Aorta (tissue), 5 donors: ENCODE measurements around the gene MXRA7. TPM values are rescaled to one million over a fixed set of nuclear protein-coding genes. Genes with fewer than 3 reads are reported as not detected.
"Not testable (repeated sequence)": the region's sequence is repeated elsewhere in the genome, so short reads cannot be mapped to it uniquely, and the experiment has no call there.

ENCODE experiments used
- ATAC-seq: fragments of 200-7000 bp; cut with Tn5 transposase; one replicate; pipeline ENCODE4 v1.9.1; 2022; ENCODE audit warnings: moderate library complexity; ENCODE audit not compliant: low FRiP score
- DNase-seq, 2 donors: peaks; one replicate each; pipeline ENCODE4 v3.0.0-alpha.2; 2020
- H3K27ac ChIP-seq, 2 donors: one replicate each; pipeline ENCODE4 v1.5.1; 2013; ENCODE audit warnings: low read length in 2 of 2, mild to moderate bottlenecking in 2 of 2, moderate library complexity in 2 of 2, control low read depth in 1 of 2, inconsistent platforms in 1 of 2, low read depth in 1 of 2
- H3K27me3 ChIP-seq, 2 donors: one replicate each; pipeline ENCODE4 v1.6.1; 2013; ENCODE audit warnings: control low read depth in 1 of 2, low read length in 1 of 2, mild to moderate bottlenecking in 1 of 2, moderate library complexity in 1 of 2; ENCODE audit not compliant: insufficient read depth in 2 of 2, control insufficient read depth in 1 of 2
- H3K36me3 ChIP-seq, 2 donors: one replicate each; pipeline ENCODE4 v1.6.1; 2013; ENCODE audit warnings: control low read depth in 1 of 2, low read length in 1 of 2, mild to moderate bottlenecking in 1 of 2; ENCODE audit not compliant: insufficient read depth in 2 of 2, control insufficient read depth in 1 of 2
- H3K4me1 ChIP-seq, 2 donors: one replicate each; pipeline ENCODE4 v1.6.1; 2013; ENCODE audit warnings: low read length in 2 of 2, control low read depth in 1 of 2, mild to moderate bottlenecking in 1 of 2, moderate library complexity in 1 of 2; ENCODE audit not compliant: insufficient read depth in 2 of 2, control insufficient read depth in 1 of 2
- H3K4me3 ChIP-seq, 2 donors: one replicate each; pipeline ENCODE4 v1.5.1; 2013; ENCODE audit warnings: low read length in 2 of 2, control low read depth in 1 of 2, mild to moderate bottlenecking in 1 of 2
- H3K9me3 ChIP-seq: one replicate; pipeline ENCODE4 v1.6.1; 2013; ENCODE audit warnings: mild to moderate bottlenecking, low read length; ENCODE audit not compliant: control insufficient read depth
- WGBS, 2 donors: extraction: QIAGEN DNeasy Blood & Tissue Kit; methylation state at CpG; one replicate each; pipeline ENCODE4 v1.1.7; 2013; 5-methylcytosine and 5-hydroxymethylcytosine counted together
- intact Hi-C, 2 donors: fragments of 100-400 bp; cut with DNase I; formaldehyde crosslinking; loops; one replicate each; pipeline versions ENCODE4 v1.14.2 to v1.15.0; 2022
- polyA plus RNA-seq, 2 donors: library from polyadenylated mRNA; stranded (reverse); fragments of 200-250 nt; gene quantifications; one replicate each; pipeline ENCODE4 v1.2.3, GENCODE V29; 2013
- total RNA-seq, 2 donors: library from RNA; stranded (reverse); fragmentation: NEBNext Ultra II Directional; extraction: Animal tissue kit (Norgen Biotek cat#: 25700); gene quantifications; one replicate each; pipeline ENCODE4 v1.2.1, GENCODE V29; 2021
- donor health status: healthy with polysubstance abuse.
- donor health status: Bipolar disorder and iron deficiency.
- donor health status: DM: no; HTN: no; CAD: no.
- donor health status: DM: no; HTN: no; CAD: no.
- donor health status: DM: yes; HTN: yes; CAD: no.

Gene MXRA7
- total and polyA plus RNA-seq, 4 donors, result 256 to 465 (median 310) TPM

DNA sequence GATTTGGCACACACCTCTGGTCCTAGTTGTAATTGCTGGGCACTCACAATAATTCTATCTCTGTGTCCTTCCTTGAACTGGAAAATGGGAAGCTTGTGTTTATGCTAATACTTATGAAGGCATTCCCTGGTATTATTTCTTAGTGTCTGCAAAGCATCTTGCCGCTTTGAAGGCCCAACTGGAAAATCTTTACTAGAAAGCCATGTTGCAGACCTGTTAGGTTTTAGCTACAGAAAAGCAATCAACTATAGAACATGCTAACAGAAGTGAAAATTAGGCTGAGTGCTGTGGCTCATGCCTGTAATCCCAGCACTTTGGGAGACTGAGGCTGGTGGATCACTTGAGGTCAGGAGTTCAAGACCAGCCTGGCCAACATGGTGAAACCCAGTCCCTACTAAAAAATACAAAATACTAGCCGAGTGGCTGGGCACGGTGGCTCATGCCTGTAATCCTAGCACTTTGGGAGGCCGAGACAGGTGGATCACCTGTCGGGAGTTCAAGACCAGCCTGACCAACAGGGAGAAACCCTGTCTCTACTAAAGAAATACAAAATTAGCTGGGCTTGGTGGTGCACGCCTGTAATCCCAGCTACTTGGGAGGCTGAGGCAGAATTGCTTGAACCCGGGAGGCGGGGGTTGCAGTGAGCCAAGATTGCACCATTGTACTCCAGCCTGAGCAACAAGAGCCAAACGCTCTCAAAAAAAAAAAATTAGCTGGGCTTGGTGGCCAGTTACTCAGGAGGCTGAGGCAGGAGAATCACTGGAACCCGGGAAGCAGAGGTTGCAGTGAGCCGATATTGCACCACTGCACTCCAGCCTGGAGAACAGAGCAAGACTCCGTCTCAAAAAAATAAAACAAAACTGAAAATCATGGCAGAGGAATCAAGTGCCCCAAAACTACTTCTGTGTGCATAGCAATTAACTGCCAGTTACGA is 21.3 kb upstream of the MXRA7 start:
- H3K4me1 ChIP-seq, H3K27ac ChIP-seq, H3K4me3 ChIP-seq, DNase-seq, ATAC-seq, H3K9me3 ChIP-seq, H3K36me3 ChIP-seq, H3K27me3 ChIP-seq, intact Hi-C loops: not testable (repeated sequence)
- 83 to 84% methylated on average over 13 of the region's 13 CpGs for WGBS, 2 donors

DNA sequence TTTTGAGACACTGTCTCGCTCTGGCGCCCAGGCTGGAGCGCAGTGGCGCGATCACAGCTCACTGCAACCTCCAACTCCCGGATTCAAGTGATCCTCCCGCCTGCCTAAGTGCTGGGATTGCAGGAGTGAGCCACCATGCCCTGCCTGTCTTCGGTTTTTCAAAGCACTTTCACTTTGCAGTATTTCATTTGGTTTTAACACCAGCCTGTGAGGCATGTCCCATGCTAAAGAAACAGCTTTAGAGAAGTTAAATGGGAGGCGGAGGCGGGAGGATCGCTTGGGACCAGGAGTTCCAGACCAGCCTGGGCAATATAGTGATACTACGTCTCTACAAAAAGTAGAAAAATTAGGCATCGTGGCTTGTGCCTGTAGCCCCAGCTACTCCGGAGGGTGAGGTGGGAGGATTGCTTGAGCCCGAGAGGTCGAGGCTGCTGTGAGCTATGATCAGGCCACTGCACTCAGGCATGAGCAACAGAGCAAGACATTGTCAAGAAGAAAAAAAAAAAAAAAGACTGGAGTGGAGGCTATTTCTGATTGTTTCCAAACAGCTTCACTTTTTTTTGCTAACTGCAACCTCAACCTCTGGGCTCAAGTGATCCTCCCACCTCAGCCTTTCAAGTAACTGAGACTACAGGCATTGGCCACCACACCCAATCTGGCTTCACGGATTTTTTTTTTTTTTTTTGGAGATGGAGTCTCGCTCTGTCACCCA is 17.1 kb upstream of the MXRA7 start:
- H3K36me3 ChIP-seq, result peaks cover 0 to 1% of the 10 kb centered on the region in 2 donors

DNA sequence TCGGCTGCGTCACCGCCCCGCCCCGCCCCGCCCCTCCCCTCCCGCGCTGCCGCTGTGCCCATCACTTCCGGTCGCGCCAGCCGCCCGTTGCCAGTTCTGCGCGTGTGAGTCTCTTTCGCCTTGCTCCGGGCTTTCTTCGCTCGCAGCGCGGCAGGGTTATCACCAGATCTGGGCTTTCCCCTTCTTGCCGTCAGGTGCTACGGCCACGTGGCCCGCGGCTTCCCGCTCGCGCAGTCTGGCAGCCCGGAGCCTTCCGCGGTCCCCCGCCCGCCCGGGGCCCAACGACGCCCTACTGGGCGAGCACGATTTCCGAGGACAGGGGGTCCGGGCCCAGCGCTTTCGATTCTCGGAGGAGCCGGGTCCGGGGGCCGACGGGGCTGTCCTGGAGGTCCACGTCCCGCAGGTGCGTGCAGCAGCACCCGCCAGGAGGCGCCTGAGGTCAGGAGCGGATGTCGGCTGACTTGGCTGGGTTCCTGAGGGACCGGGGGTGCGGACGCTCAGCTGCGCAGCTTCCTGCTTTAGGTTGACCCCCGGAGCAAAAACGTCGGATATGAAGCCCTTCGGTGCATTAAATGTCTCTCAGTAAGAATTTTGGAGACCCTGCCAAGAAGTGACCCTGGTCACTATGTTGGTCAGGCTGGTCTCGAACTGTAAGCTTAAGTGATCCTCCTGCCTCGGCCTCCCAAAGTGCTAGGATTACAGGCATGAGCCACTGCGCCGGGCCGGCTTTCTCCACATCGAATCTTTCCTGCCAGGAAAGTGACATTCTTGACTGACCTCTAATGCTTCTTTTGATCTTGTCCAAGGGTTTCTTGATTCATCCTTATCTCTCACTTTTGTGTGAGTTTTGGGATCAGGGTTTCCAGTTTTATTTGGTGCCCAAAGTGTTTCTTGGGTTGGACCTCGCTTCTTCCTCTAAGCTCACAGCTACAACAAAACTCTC is 16.3 kb upstream of the MXRA7 start, which contains the start of gene METTL23:
Gene METTL23 (plus strand): TSS at position 64 of the 943 bp plus-strand sequence. CDS start 2,872 bp downstream, outside the sequence.
- H3K4me3 ChIP-seq, result peak within 1 kb of the TSS; percentile 70 to 87
- peaks cover 0 to 4% of the 10 kb centered on the region in 2 donors for H3K36me3 ChIP-seq
- intact Hi-C loops, result no loop called here
- DNase-seq (peak; percentile 91 to 95), ATAC-seq (peak; percentile 82)
- 1% methylated on average over 54 to 71 of the region's 71 CpGs for WGBS, 2 donors
- H3K4me1 ChIP-seq, result peaks cover 0 to 3% of the 10 kb centered on the region in 2 donors
- peak within 1 kb of the TSS; percentile 93 to 95 for H3K27ac ChIP-seq
- H3K9me3 ChIP-seq, result no peaks in the 10 kb centered on the region
- no peaks in the 10 kb centered on the region for H3K27me3 ChIP-seq

More for the DNA sequence above, 17.1 kb upstream of the MXRA7 start:
- 58% methylated on average over 18 of the region's 18 CpGs for WGBS, 2 donors
- Histone ChIP-seq H3K27ac (peak overlapping the region in 1 of 2 donors; percentile 83), H3K27me3 (no peaks in the 10 kb centered on the region), H3K9me3 (no peaks in the 10 kb centered on the region), H3K4me1 (peaks cover 0 to 3% of the 10 kb centered on the region in 2 donors), H3K4me3 (peak overlapping the region in 1 of 2 donors; percentile 84)
- intact Hi-C loops, result no loop called here
- ATAC-seq (no peak), DNase-seq (no peak)

DNA sequence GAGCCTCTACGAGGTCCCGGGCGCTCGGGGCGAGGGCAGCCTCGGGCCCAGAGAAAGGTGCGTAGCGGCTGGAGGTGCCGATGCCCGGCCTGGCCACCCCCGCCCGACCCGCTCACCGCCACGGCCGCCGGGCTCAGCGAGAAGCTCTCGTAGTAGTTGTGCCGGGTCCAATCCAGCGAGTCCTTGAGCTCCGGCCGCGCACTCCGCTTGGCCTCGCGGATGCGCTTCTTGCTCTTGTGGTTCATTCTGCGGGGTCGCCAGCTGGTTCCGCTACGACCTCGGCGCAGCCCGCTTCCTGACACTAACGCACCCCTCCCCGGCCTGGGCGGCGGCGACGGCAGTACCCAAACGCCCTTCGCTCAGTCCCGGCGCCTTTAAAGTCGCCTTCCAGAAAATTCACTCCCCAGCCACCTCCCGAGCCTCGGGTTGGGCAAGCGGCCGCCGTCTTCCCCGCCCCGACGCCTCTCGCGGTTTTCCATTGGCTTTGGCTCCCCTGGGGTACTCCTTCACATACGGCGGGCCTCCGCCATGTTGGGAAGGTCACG is 15.5 kb upstream of the MXRA7 start, which contains the start of gene JMJD6:
Gene JMJD6 (minus strand): TSS at position 376 of the 545 bp plus-strand sequence. CDS start 131 bp downstream, at position 245.
- no peaks in the 10 kb centered on the region for H3K9me3 ChIP-seq
- peaks cover 0 to 4% of the 10 kb centered on the region in 2 donors for H3K36me3 ChIP-seq
- H3K4me1 ChIP-seq, result peaks cover 0 to 3% of the 10 kb centered on the region in 2 donors
- DNase-seq (peak; percentile 98), ATAC-seq (peak; percentile 97)
- H3K4me3 ChIP-seq, result peak within 1 kb of the TSS; percentile 70 to 87
- 1% methylated on average over 57 to 60 of the region's 60 CpGs for whole genome bisulfite sequencing, 2 donors
- no peaks in the 10 kb centered on the region for H3K27me3 ChIP-seq
- intact Hi-C loops, result no loop called here
- peak within 1 kb of the TSS; percentile 93 to 95 for H3K27ac ChIP-seq

DNA sequence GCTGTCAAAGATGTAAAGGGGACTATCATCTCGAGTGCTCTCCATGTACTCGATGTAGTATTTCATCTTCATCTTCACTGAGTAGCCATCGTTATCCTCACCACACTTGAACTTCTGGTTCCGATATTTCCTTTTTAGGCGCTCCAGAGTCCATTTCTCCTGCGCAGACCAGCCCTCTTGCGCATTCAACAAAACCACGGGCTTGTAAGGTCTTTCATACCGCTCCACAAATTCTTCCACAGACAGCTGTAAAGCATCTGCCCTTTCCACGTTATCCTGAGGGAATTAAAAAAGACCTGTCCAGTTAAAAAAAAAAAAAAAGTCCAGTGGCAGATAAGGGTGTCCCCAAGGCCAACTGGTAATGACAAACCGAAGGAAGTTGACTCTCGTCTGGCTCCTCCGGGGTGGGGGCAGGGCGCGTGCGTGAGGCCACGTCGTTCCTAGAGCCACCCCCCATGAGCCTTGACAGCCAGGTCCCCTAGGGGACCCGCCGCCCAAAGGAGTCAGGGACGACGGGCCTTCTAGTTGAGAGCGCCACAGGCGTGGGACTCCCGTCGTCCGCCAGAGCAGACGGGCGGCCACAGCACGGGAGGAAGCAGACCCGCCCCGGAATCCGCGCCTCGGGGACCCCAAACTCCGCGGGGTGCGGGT is 14.9 kb upstream of the MXRA7 start:
- intact Hi-C loops, result no loop called here
- no peaks in the 10 kb centered on the region for H3K9me3 ChIP-seq
- DNase-seq (peak; percentile 89 to 93), ATAC-seq (peak; percentile 71)
- H3K4me3 ChIP-seq, result peak overlapping the region; percentile 70 to 87
- H3K4me1 ChIP-seq, result peaks cover 0 to 3% of the 10 kb centered on the region in 2 donors
- H3K36me3 ChIP-seq, result peaks cover 0 to 6% of the 10 kb centered on the region in 2 donors
- 2% methylated on average over 36 to 38 of the region's 38 CpGs for WGBS, 2 donors
- H3K27ac ChIP-seq, result peak overlapping the region; percentile 93 to 95
- no peaks in the 10 kb centered on the region for H3K27me3 ChIP-seq

DNA sequence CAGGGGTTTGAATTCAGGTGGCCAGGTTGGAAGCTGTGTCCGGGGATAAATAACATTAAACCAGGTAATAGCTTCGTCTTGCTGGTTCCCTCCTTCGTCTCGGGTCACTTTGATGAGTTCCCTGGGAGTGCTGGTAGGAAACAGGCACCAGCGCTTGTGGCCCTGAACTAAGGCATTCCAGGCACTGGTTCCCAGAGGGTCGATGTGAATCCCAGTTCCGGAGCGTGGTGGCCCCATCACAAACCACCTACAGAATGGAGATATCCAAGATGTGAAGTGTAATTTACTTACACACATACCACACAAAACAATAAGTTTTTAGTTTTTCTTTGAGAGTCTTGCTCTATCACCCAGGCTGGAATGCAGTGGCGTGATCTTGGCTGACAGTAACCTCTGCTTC is 13.0 kb upstream of the MXRA7 start:
- no peak overlapping the region for H3K4me3 ChIP-seq
- H3K36me3 ChIP-seq, result peaks cover 1 to 13% of the 10 kb centered on the region in 2 donors
- no peak for DNase-seq
- ATAC-seq, result no peak
- H3K9me3 ChIP-seq, result no peaks in the 10 kb centered on the region
- WGBS, 2 donors, result 94% methylated on average over 9 of the region's 9 CpGs
- intact Hi-C loops, result no loop called here
- H3K4me1 ChIP-seq, result peaks cover 0 to 3% of the 10 kb centered on the region in 2 donors
- H3K27ac ChIP-seq, result no peak overlapping the region
- no peaks in the 10 kb centered on the region for H3K27me3 ChIP-seq

DNA sequence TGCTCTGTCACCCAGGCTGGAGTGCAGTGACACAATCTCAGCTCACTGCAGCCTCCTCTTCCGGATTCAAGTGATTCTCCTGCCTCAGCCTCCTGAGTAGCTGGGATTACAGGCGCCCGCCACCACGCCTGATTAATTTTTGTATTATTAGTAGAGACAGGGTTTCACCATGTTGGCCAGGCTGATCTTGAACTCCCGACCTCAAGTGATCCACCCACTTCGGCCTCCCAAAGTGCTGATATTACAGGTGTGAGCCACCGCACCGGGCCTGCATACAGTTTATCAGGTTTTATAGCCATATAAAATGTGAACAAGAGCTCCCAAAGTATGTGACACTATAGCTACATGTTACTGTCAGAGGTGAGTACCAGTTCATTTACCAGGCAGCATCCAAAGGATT is 12.2 kb upstream of the MXRA7 start:
- H3K4me1 ChIP-seq, result not testable (repeated sequence)
- 94 to 95% methylated on average over 8 of the region's 8 CpGs for WGBS, 2 donors

More for the DNA sequence above, 12.2 kb upstream of the MXRA7 start:
- ATAC-seq, H3K27me3 ChIP-seq, H3K9me3 ChIP-seq, intact Hi-C loops, DNase-seq, H3K27ac ChIP-seq, H3K4me3 ChIP-seq: not testable (repeated sequence)
- peaks cover 4 to 17% of the 10 kb centered on the region in 2 donors for H3K36me3 ChIP-seq
